VCaP (cell line): Measurements from ENCODE around the gene MSTN.

Source experiments
- H3K27ac ChIP-seq: fragments of 450-650 bp; 2 replicates; pipeline ENCODE4 v1.5.1; 2017
- CTCF ChIP-seq: fragments of 450-650 bp; conservative IDR thresholded peaks from 2 replicates; pipeline ENCODE4 v1.5.1; 2017; ENCODE audit warnings: mild to moderate bottlenecking, moderate library complexity

Gene MSTN

GRCh38 chr2:190099890-190100697, 37.6 kb upstream of the MSTN start:
- H3K27ac ChIP-seq: no peak overlapping the region
- no peak for TF ChIP-seq CTCF

GRCh38 chr2:190098851-190099250, 36.3 kb upstream of the MSTN start:
- no peak overlapping the region for H3K27ac ChIP-seq
- TF ChIP-seq CTCF: no peak

DNA sequence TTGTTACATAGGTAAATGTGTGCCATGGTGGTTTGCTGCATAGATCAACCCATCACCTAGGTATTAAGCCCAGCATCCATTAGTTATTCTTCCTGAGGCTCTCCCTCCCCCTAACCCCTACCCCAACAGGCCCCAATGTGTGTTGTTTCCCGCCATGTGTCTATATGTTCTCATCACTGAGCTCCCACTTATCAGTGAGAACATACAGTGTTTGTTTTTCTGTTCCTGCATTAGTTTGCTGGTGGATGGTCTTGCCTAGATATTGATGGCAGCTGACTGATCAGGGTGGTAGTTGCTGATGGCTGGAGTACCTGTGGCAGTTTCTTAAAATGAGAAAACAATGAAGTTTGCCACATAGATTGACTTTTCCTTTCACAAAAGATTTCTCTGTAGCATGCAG, 34.6 kb upstream of the MSTN start:
- H3K27ac ChIP-seq: no peak overlapping the region
- TF ChIP-seq CTCF: no peak

DNA sequence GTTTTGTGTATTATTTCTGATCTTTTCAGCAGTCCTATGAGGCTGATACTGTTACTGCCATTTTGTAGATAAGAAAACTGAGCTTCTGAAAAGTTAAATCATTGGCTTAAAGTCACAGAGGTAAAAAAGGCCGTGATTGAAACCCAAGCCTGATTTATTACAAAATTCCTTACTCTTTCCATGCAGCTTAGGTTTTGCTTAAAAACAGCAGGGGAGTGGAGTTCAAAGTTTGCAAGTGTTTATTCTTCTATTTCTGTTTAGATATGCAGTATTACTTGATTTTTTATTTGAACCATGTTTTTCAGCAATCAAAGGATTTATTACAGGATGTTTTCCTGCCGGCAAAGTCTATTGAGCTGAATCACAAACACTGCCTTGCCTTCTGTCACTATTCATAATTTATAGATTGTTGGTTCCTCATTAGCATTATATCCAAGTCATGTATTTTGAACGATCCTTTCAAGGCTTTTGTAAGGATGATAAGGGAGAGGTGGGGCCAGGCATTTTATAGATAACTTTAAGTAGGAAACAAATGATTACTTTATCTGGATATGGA, 31.9 kb upstream of the MSTN start:
- no peak for TF ChIP-seq CTCF
- H3K27ac ChIP-seq: no peak overlapping the region

- no peak for TF ChIP-seq CTCF
- no peak overlapping the region for H3K27ac ChIP-seq
Measured at GRCh38 chr2:190093793-190094192, 31.3 kb upstream of the MSTN start.

DNA sequence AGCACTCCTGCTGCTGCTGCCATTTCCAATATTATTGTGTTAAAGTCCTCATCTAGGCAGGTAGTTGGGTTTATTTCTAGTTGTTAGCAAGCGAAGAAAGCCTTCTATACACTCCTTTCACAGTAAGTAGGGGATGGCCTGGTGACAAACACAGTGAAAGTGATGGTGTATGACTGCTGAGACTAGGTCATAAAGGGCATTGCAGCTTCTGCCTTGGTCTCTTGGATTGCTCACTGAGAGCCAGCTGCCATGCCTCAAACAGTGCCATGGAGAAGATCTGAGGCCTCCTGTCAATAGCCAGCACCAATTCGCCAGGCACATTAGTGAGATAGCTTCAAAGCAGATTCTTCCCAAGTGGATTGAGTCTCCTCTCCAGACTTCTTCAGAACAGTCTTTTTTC, 27.6 kb upstream of the MSTN start:
- no peak overlapping the region for H3K27ac ChIP-seq
- no peak for TF ChIP-seq CTCF

- peak; percentile 84 for TF ChIP-seq CTCF
- H3K27ac ChIP-seq: no peak overlapping the region
Measured at GRCh38 chr2:190088917-190089316, 26.4 kb upstream of the MSTN start.
